IMR-90 (cell line): ENCODE results near the gene CALD1. TPM values are rescaled to one million over a fixed set of nuclear protein-coding genes. Genes with fewer than 3 reads are reported as not detected.

Experiments used
- ATAC-seq: fragments of 200-7000 bp; cut with Tn5 transposase; 2 replicates; pipeline ENCODE4 v1.9.1; 2020; ENCODE audit warnings: low read depth, mild to moderate bottlenecking, moderate library complexity
- BruUV-seq: library from RNA; stranded (reverse); fragments of 400-500 nt; replicated peaks from 2 replicates; lab custom pipeline; 2021; lab: Mats Ljungman, UMichigan
- CTCF ChIA-PET: fragments of 300-600 bp; formaldehyde crosslinking; extraction: SDS; loops from one replicate; lab custom pipeline; 2021; ENCODE audit warnings: antibody characterized with exemption; lab: Yijun Ruan, JAX
- POLR2A ChIA-PET: fragments of 300-600 bp; sonication (Branson Sonifier 250); formaldehyde crosslinking; loops from one replicate; lab custom pipeline; 2022; ENCODE audit warnings: antibody characterized with exemption; ENCODE audit not compliant: unreplicated experiment; lab: Charles Lee
- DNase-seq: peaks from one replicate; pipeline ENCODE4 v3.0.0; 2013
- H2AFZ ChIP-seq: replicated peaks from 2 replicates; pipeline ENCODE3; 2013; ENCODE audit warnings: low read length, mild to moderate bottlenecking; ENCODE audit not compliant: poor library complexity
- H2AK5ac ChIP-seq: 2 replicates; pipeline ENCODE4 v1.6.1; 2013; ENCODE audit warnings: low read depth, low read length, inconsistent platforms
- H2AK9ac ChIP-seq: replicated peaks from 2 replicates; pipeline ENCODE3; 2013; ENCODE audit warnings: mild to moderate bottlenecking, low read depth, low read length, moderate library complexity; ENCODE audit not compliant: poor library complexity
- H2BK120ac ChIP-seq: 2 replicates; pipeline ENCODE4 v1.6.1; 2013; ENCODE audit warnings: low read depth, low read length, inconsistent platforms
- H2BK15ac ChIP-seq: 3 replicates; pipeline ENCODE4 v1.6.1; 2013; ENCODE audit warnings: low read depth, low read length, inconsistent platforms
- H2BK20ac ChIP-seq: 2 replicates; pipeline ENCODE4 v1.6.1; 2013; ENCODE audit warnings: low read depth, mild to moderate bottlenecking, inconsistent platforms, low read length, moderate library complexity
- H2BK5ac ChIP-seq: 2 replicates; pipeline ENCODE4 v1.6.1; 2013; ENCODE audit warnings: mild to moderate bottlenecking, low read depth, low read length, inconsistent platforms; ENCODE audit not compliant: poor library complexity, severe bottlenecking
- H3K14ac ChIP-seq: replicated peaks from 2 replicates; pipeline ENCODE4 v1.6.1; 2013; ENCODE audit warnings: low read depth, low read length, inconsistent platforms
- H3K18ac ChIP-seq: 2 replicates; pipeline ENCODE4 v1.6.1; 2013; ENCODE audit warnings: low read depth, low read length, control low read depth
- H3K23ac ChIP-seq: 2 replicates; pipeline ENCODE4 v1.6.1; 2013; ENCODE audit warnings: low read depth, low read length, inconsistent platforms
- H3K27ac ChIP-seq: 2 replicates; pipeline ENCODE4 v1.5.1; 2013; ENCODE audit warnings: mild to moderate bottlenecking, control low read depth, low read length; ENCODE audit not compliant: insufficient read depth
- H3K27me3 ChIP-seq: 2 replicates; pipeline ENCODE4 v1.6.1; 2013; ENCODE audit warnings: low read length; ENCODE audit not compliant: control insufficient read depth, insufficient read depth
- H3K36me3 ChIP-seq: 2 replicates; pipeline ENCODE4 v1.6.1; 2013; ENCODE audit warnings: low read length, mixed read lengths; ENCODE audit not compliant: control insufficient read depth, insufficient read depth
- H3K4ac ChIP-seq: 2 replicates; pipeline ENCODE4 v1.6.1; 2013; ENCODE audit warnings: low read depth, low read length, inconsistent platforms
- H3K4me1 ChIP-seq: 2 replicates; pipeline ENCODE4 v1.6.1; 2013; ENCODE audit warnings: low read length, mixed read lengths; ENCODE audit not compliant: control insufficient read depth, insufficient read depth
- H3K4me2 ChIP-seq: 2 replicates; pipeline ENCODE4 v1.6.1; 2013; ENCODE audit warnings: low read depth, mild to moderate bottlenecking, control low read depth, low read length, moderate library complexity
- H3K4me3 ChIP-seq: 2 replicates; pipeline ENCODE4 v1.5.1; 2013; ENCODE audit warnings: low read depth, mild to moderate bottlenecking, control low read depth, low read length, moderate library complexity; ENCODE audit not compliant: insufficient read depth
- H3K56ac ChIP-seq: 2 replicates; pipeline ENCODE4 v1.6.1; 2013; ENCODE audit warnings: low read length, inconsistent platforms; ENCODE audit not compliant: insufficient read depth; ENCODE audit errors: extremely low read depth
- H3K79me1 ChIP-seq, 2 experiments: 2 replicates each; pipeline ENCODE4 v1.6.1; 2013; ENCODE audit warnings: low read length in 2 of 2, inconsistent platforms in 1 of 2, low read depth in 1 of 2
- H3K9ac ChIP-seq: 2 replicates; pipeline ENCODE4 v1.6.1; 2013; ENCODE audit warnings: low read depth, low read length, control low read depth
- H3K9me1 ChIP-seq: 2 replicates; pipeline ENCODE4 v1.6.1; 2013; ENCODE audit warnings: low read length, inconsistent platforms; ENCODE audit not compliant: insufficient read depth
- H3K9me3 ChIP-seq: 2 replicates; pipeline ENCODE4 v1.6.1; 2013; ENCODE audit warnings: low read length; ENCODE audit not compliant: control insufficient read depth, insufficient read depth
- H4K20me1 ChIP-seq: 2 replicates; pipeline ENCODE4 v1.6.1; 2013; ENCODE audit warnings: low read length, inconsistent platforms; ENCODE audit not compliant: insufficient read depth
- H4K5ac ChIP-seq: 2 replicates; pipeline ENCODE4 v1.6.1; 2013; ENCODE audit warnings: mild to moderate bottlenecking, low read depth, low read length, control low read depth
- H4K8ac ChIP-seq, 2 experiments: 2 replicates each; pipeline ENCODE4 v1.6.1; 2013; ENCODE audit warnings: low read depth in 2 of 2, low read length in 2 of 2, control low read depth in 1 of 2, inconsistent platforms in 1 of 2
- H4K91ac ChIP-seq: 2 replicates; pipeline ENCODE4 v1.6.1; 2013; ENCODE audit warnings: low read depth, low read length, inconsistent platforms; ENCODE audit not compliant: insufficient read depth
- BHLHE40 ChIP-seq: fragments of 150-350 bp; IDR thresholded peaks from 2 replicates; pipeline ENCODE4 v1.6.1; 2016; ENCODE audit warnings: mild to moderate bottlenecking, low read depth, low read length
- CEBPB ChIP-seq: IDR thresholded peaks from 2 replicates; pipeline ENCODE4 v1.6.1; 2012; ENCODE audit warnings: low read depth, low read length, improper control_type of control experiment
- CHD1 ChIP-seq: IDR thresholded peaks from 2 replicates; pipeline ENCODE4 v1.6.1; 2012; ENCODE audit warnings: low read depth, low read length, improper control_type of control experiment
- ELK1 ChIP-seq: fragments of 150-350 bp; IDR thresholded peaks from 2 replicates; pipeline ENCODE4 v1.6.1; 2016; ENCODE audit warnings: low read depth, mild to moderate bottlenecking, low read length, moderate library complexity, borderline replicate concordance
- FOS ChIP-seq: fragments of 150-350 bp; IDR thresholded peaks from 2 replicates; pipeline ENCODE4 v1.6.1; 2016; ENCODE audit warnings: low read depth, low read length
- MAFK ChIP-seq: IDR thresholded peaks from 2 replicates; pipeline ENCODE4 v1.6.1; 2012; ENCODE audit warnings: low read depth, low read length, improper control_type of control experiment
- MAZ ChIP-seq: IDR thresholded peaks from 2 replicates; pipeline ENCODE4 v1.6.1; 2012; ENCODE audit warnings: low read depth, mild to moderate bottlenecking, low read length, improper control_type of control experiment, moderate library complexity, borderline replicate concordance
- MXI1 ChIP-seq: IDR thresholded peaks from 2 replicates; pipeline ENCODE4 v1.6.1; 2012; ENCODE audit warnings: low read depth, mild to moderate bottlenecking, low read length, moderate library complexity, borderline replicate concordance
- NFE2L2 ChIP-seq: fragments of 150-350 bp; IDR thresholded peaks from 2 replicates; pipeline ENCODE4 v1.6.1; 2016; ENCODE audit warnings: low read depth, mild to moderate bottlenecking, low read length
- POLR2A ChIP-seq: IDR thresholded peaks from 2 replicates; pipeline ENCODE4 v1.6.1; 2012; ENCODE audit warnings: mild to moderate bottlenecking, low read depth, low read length
- RAD21 ChIP-seq: IDR thresholded peaks from 2 replicates; pipeline ENCODE4 v1.6.1; 2012; ENCODE audit warnings: low read length, improper control_type of control experiment
- RCOR1 ChIP-seq: IDR thresholded peaks from 2 replicates; pipeline ENCODE4 v1.6.1; 2012; ENCODE audit warnings: mild to moderate bottlenecking, low read length, improper control_type of control experiment; ENCODE audit not compliant: insufficient replicate concordance
- RFX5 ChIP-seq: IDR thresholded peaks from 2 replicates; pipeline ENCODE4 v1.8.0; 2012; ENCODE audit warnings: low read depth, mild to moderate bottlenecking, low read length, moderate library complexity
- SMC3 ChIP-seq: fragments of 150-350 bp; IDR thresholded peaks from 2 replicates; pipeline ENCODE4 v1.6.1; 2016; ENCODE audit warnings: low read depth, mild to moderate bottlenecking, antibody characterized with exemption, low read length, moderate library complexity
- USF2 ChIP-seq: fragments of 150-350 bp; IDR thresholded peaks from 2 replicates; pipeline ENCODE4 v1.6.1; 2017; ENCODE audit warnings: mild to moderate bottlenecking, antibody characterized with exemption, low read length, low read depth
- WGBS, 2 experiments: methylation state at CpG; one replicate each; pipeline versions ENCODE4 v1.1.5 to v1.1.7; 2013; ENCODE audit warnings: missing lambda C conversion rate in 2 of 2; ENCODE audit not compliant: insufficient read length in 1 of 2; ENCODE audit errors: extremely low coverage in 2 of 2; 5-methylcytosine and 5-hydroxymethylcytosine counted together
- dilution Hi-C: fragments of 300-500 bp; cut with HindIII; formaldehyde crosslinking; loops from one replicate; pipeline ENCODE4 v1.14.3; 2018; ENCODE audit warnings: low sequenced_read_pairs; ENCODE audit not compliant: unreplicated experiment
- in situ Hi-C: fragments of 300-500 bp; cut with MboI; formaldehyde crosslinking; loops from 3 replicates; pipeline ENCODE4 v1.14.3; 2019; ENCODE audit warnings: low sequenced_read_pairs, inconsistent platforms, mixed read lengths
- intact Hi-C: fragments of 100-400 bp; cut with micrococcal nuclease; formaldehyde crosslinking; loops from 2 replicates; pipeline ENCODE4 v1.10.0; 2022
- polyA plus RNA-seq, 3 experiments: library from polyadenylated mRNA; depleted of rRNA; stranded (reverse); fragments of >200 nt; gene quantifications; 2 replicates each; pipeline ENCODE4 v1.2.3, GENCODE V29; 2012; ENCODE audit warnings: low replicate concordance in 1 of 3
- total RNA-seq: library from RNA; depleted of rRNA; stranded (reverse); fragments of >200 nt; gene quantifications from 2 replicates; pipeline ENCODE4 v1.2.3, GENCODE V29; 2012
- TF ChIP-seq, protein P1 (sequence below): conservative IDR thresholded peaks from 2 replicates; pipeline ENCODE4 v1.5.1; 2012; ENCODE audit warnings: mild to moderate bottlenecking, low read depth, low read length, improper control_type of control experiment

The CALD1 gene
- total and polyA plus RNA-seq, 2 of the 4 experiments (the other 2 are of a cell fraction), result 375 to 487 TPM

- in situ Hi-C loops (no loop called here), intact Hi-C loops (no loop called here), dilution Hi-C loops (no loop called here)
- TF ChIP-seq NFE2L2 (no peak), RFX5 (no peak), MAZ (no peak), BHLHE40 (no peak), SMC3 (no peak), MAFK (no peak), ELK1 (no peak), USF2 (no peak), MXI1 (no peak), CHD1 (no peak), CEBPB (no peak), FOS (no peak), POLR2A (no peak), RAD21 (no peak), RCOR1 (no peak)
- TF ChIP-seq, protein P1, sequence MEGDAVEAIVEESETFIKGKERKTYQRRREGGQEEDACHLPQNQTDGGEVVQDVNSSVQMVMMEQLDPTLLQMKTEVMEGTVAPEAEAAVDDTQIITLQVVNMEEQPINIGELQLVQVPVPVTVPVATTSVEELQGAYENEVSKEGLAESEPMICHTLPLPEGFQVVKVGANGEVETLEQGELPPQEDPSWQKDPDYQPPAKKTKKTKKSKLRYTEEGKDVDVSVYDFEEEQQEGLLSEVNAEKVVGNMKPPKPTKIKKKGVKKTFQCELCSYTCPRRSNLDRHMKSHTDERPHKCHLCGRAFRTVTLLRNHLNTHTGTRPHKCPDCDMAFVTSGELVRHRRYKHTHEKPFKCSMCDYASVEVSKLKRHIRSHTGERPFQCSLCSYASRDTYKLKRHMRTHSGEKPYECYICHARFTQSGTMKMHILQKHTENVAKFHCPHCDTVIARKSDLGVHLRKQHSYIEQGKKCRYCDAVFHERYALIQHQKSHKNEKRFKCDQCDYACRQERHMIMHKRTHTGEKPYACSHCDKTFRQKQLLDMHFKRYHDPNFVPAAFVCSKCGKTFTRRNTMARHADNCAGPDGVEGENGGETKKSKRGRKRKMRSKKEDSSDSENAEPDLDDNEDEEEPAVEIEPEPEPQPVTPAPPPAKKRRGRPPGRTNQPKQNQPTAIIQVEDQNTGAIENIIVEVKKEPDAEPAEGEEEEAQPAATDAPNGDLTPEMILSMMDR, result no peak
- ChIA-PET CTCF (no interaction called here), POLR2A (no interaction called here)
- no peaks in the 10 kb centered on the region for H3K79me1 ChIP-seq
- H3K36me3 ChIP-seq, result peaks cover 2% of the 10 kb centered on the region; the same call in 1 of the 2 replicates
- H3K4me2 ChIP-seq, result no peak overlapping the region
- no peak overlapping the region for H2BK120ac ChIP-seq
- H4K20me1 ChIP-seq, result no peaks in the 10 kb centered on the region
- no peak overlapping the region for H4K91ac ChIP-seq
- H3K27me3 ChIP-seq, result no peaks in the 10 kb centered on the region; the same call in 1 of the 2 replicates
- no peak overlapping the region for H2BK5ac ChIP-seq
- no peak overlapping the region for H3K18ac ChIP-seq
- H3K4ac ChIP-seq, result no peak overlapping the region
- H2AK9ac ChIP-seq, result no peak overlapping the region
- no peak overlapping the region for H4K8ac ChIP-seq
- WGBS, 2 experiments, result 80% methylated on average over 1 of the region's 3 CpGs; no CpG with 5 or more reads in 1 of the 2 experiments
- H3K9ac ChIP-seq, result no peak overlapping the region
- H2AFZ ChIP-seq, result no peak overlapping the region
- no peak overlapping the region for H2AK5ac ChIP-seq
- H3K4me1 ChIP-seq, result no peaks in the 10 kb centered on the region; the same call in 1 of the 2 replicates
- BruUV-seq, result no TSS peak
- no peak for DNase-seq
- no peak overlapping the region for H2BK20ac ChIP-seq
- no peak overlapping the region for H3K56ac ChIP-seq
- H3K9me1 ChIP-seq, result no peaks in the 10 kb centered on the region; the same call in 1 of the 2 replicates
- ATAC-seq, result no peak
- H3K4me3 ChIP-seq, result no peak overlapping the region
- no peak overlapping the region for H4K5ac ChIP-seq
- no peaks in the 10 kb centered on the region for H3K9me3 ChIP-seq
- no peak overlapping the region for H3K14ac ChIP-seq
- H3K27ac ChIP-seq, result no peak overlapping the region
- H2BK15ac ChIP-seq, result no peak overlapping the region
- H3K23ac ChIP-seq, result no peak overlapping the region
Observed at GRCh38 chr7:134999136-134999535, 219.7 kb downstream of the CALD1 start.
